ENCODE results near the gene CCDC88C. TPM values are rescaled to one million over a fixed set of nuclear protein-coding genes. Genes with fewer than 3 reads are reported as not detected.

The CCDC88C gene
- total RNA-seq, 1 donor from 2014 or later, result 16.4 TPM

DNA sequence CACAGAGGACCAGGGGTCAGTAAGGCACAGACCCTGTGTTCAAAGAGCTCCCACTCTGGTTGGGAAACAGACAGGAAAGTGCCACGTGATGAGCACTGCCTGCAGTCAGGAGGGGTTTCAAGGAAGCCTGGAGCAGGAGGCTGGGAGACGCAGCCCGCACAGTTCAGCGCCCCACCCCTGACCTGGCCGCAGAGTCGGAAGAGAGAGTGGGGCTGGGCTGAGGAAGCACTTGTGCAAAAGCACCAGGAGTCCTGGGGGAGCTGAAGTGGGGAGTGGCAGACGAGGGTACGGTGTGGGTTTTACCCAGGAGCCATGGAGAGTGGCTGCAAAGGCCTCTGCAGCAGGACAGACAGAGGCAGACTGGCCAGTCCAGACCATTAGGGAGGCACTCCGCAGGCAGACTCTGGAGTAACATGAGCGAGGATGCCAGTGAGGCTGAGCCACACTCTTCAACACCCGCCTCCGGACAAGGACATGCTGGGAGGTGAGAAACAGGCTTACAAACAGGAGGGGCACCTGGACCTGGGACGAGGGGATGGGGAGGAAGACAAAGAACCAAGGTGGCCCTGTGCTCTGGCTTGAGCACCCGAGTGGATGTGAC is 87.4 kb downstream of the CCDC88C start:
- no peak for TF ChIP-seq CTCF (conservative IDR thresholded peaks at IDR 0.05; ENCODE audit: low read depth, low read length)
- no peak for DNase-seq (ENCODE audit: low read depth)
- H3K4me3 ChIP-seq (ENCODE audit: low read depth, low read length), result no peak overlapping the region

DNA sequence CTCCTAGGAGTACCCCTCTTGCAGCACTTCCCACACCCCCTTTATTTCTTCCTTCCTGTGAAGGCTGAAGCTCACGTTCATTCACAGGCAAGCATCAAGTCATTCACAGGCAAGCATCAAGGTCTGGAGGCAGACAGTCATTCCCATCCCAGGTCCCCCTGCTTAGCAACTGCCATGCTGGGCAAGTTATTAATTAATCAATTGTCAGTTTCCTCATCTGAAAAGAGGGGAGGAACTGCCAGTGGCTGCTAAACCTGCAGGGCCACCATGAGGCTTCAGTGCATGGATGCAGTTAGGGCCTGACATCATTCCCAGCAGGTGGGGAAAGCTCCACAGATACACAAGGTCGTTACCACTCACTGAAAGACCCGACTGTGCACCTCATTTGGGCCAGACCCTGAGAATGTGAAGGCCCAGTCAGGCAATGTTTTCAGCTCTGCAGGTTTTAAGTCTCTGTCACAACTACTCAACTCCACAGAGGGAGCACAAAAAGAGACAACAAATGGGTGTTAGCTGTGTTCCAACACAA is 88.1 kb downstream of the CCDC88C start:
- DNase-seq (ENCODE audit: low read depth), result no peak
- H3K4me3 ChIP-seq (ENCODE audit: low read depth, low read length), result no peak overlapping the region
- no peak for TF ChIP-seq CTCF (conservative IDR thresholded peaks at IDR 0.05; ENCODE audit: low read depth, low read length)

GRCh38 chr14:91328313-91329050 is 89.1 kb downstream of the CCDC88C start:
- H3K4me3 ChIP-seq (ENCODE audit: low read depth, low read length), result no peak overlapping the region
- no peak for DNase-seq (ENCODE audit: low read depth)
- no peak for TF ChIP-seq CTCF (conservative IDR thresholded peaks at IDR 0.05; ENCODE audit: low read depth, low read length)

DNA sequence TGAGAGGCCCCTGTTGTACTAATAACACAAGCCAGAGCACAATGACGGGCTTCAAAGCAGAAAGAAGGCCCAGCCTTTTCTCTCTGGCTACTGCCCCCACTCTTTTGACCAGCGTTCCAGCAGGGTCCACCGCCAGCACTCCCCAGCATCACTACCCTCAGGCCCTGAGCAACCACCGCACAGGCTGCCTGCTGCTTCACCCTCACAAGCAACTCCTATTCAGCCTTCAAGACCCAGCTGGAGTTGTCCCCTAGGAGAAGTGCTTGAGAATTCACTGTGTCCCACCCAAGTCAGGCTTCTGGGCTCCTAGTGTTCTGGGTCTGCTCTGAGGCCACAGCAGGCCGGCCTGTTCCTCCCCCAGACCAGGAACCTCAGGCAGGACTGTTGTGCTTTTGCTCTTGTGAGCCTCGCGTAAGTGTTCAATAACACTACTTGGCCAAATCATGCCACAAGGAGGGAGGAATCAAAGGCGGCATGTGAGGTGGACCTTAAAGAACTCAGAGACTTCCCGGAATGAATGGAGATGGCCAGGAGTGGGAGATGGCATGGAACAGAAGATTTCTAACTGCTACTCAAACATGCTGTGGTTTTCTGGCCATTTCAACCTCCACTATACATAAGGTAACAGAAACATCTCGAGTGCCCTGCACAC is 89.8 kb downstream of the CCDC88C start:
- no peak for TF ChIP-seq CTCF (conservative IDR thresholded peaks at IDR 0.05; ENCODE audit: low read depth, low read length)
- no peak overlapping the region for H3K4me3 ChIP-seq (ENCODE audit: low read depth, low read length)
- no peak for DNase-seq (ENCODE audit: low read depth)

DNA sequence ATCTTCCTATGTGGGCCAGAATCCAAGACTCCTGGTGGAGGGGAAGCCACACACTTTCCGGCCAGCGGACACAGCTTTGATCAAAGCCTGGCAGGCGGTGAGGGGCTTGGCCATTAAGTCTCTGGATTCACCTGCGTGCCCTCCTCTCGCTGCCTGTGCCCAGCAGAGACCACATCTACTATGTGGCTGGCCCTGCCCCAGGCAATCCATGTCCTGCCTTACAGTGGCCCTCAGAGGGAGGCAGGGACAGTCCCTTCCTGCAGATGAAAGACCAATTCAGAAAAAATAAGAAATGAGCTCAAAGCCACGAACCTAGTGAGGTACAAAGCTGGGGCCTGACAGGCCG is 90.4 kb downstream of the CCDC88C start:
- TF ChIP-seq CTCF (conservative IDR thresholded peaks at IDR 0.05; ENCODE audit: low read depth, low read length), result no peak
- H3K4me3 ChIP-seq (ENCODE audit: low read depth, low read length), result no peak overlapping the region
- no peak for DNase-seq (ENCODE audit: low read depth)

DNA sequence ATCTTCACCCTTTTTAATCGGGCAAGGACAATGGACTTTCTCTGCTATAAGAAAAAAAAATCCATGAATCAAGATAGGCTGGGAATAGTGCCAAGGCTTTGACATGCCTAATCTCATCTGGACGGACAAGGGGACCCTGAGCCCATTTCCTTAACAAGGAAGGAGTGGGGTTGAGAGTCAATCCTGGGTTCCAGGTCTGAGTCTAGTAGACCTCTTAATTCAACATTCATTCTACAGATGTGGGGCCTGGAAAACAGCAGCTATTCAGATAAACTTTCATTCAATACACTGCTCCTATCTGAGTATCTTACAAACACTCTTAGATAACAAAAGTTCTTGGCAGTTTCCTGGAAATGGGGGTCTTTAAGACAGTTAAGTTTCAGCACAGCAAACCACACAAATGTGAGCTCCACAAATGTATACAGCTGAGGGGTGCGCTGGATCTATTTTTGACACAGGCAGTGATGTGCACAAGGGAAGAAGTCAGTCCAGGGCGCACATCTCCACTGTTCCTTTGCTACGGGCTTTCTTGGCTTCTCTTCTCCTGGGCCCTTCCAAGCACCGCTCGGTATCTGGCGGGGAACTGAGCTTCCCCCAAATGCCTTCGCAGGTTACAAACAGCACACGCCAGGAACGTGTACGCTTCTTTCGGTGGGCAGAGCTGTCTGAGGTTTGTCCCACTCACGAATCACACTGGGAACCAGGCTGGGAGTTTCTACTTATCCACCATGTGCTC is 90.9 kb downstream of the CCDC88C start:
- no peak for TF ChIP-seq CTCF (conservative IDR thresholded peaks at IDR 0.05; ENCODE audit: low read depth, low read length)
- no peak for DNase-seq (ENCODE audit: low read depth)
- H3K4me3 ChIP-seq (ENCODE audit: low read depth, low read length), result no peak overlapping the region
